ENCODE results near the gene FBH1.
"Not testable (repeated sequence)": the region's sequence is repeated elsewhere in the genome, so short reads cannot be mapped to it uniquely, and the experiment has no call there.

FBH1 gene

GRCh38 chr10:5889624-5890451, at the start of gene FBH1, which contains the start of gene ANKRD16:
Gene FBH1, plus strand, starts transcription at chr10:5890243. Its CDS starts 103 bp downstream, at chr10:5890346.
Gene ANKRD16, minus strand, starts transcription at chr10:5889893. Its CDS starts 539 bp downstream, at chr10:5889354.
- DNase-seq, result peak; percentile 82

- no peak for DNase-seq
Observed at GRCh38 chr10:5840314-5841307, 49.4 kb upstream of the FBH1 start.

GRCh38 chr10:5841965-5842364, 48.1 kb upstream of the FBH1 start:
- DNase-seq, result no peak

- DNase-seq, result no peak
Observed at GRCh38 chr10:5843686-5844344, 46.2 kb upstream of the FBH1 start.

GRCh38 chr10:5844345-5845055, 45.5 kb upstream of the FBH1 start:
- DNase-seq, result no peak

- DNase-seq, result not testable (repeated sequence)
Observed at GRCh38 chr10:5846667-5847066, 43.4 kb upstream of the FBH1 start.

- DNase-seq, result no peak
Observed at GRCh38 chr10:5854131-5854475, 35.9 kb upstream of the FBH1 start.

GRCh38 chr10:5855979-5856700, 33.9 kb upstream of the FBH1 start:
- DNase-seq, result no peak

- no peak for DNase-seq
Observed at GRCh38 chr10:5856701-5857004, 33.4 kb upstream of the FBH1 start.

- DNase-seq, result no peak
Observed at GRCh38 chr10:5858811-5859210, 31.2 kb upstream of the FBH1 start.

GRCh38 chr10:5860066-5860465, 30.0 kb upstream of the FBH1 start:
- DNase-seq, result no peak

- DNase-seq, result no peak
Observed at GRCh38 chr10:5862360-5862961, 27.6 kb upstream of the FBH1 start.

- not testable (repeated sequence) for DNase-seq
Observed at GRCh38 chr10:5862981-5863685, 26.9 kb upstream of the FBH1 start.

GRCh38 chr10:5866451-5867081, 23.5 kb upstream of the FBH1 start:
- DNase-seq, result not testable (repeated sequence)

- not testable (repeated sequence) for DNase-seq
Observed at GRCh38 chr10:5867091-5867615, 22.9 kb upstream of the FBH1 start.

- DNase-seq, result not testable (repeated sequence)
Observed at GRCh38 chr10:5868383-5868782, 21.7 kb upstream of the FBH1 start.

- no peak for DNase-seq
Observed at GRCh38 chr10:5869156-5869555, 20.9 kb upstream of the FBH1 start.

GRCh38 chr10:5871596-5871995, 18.4 kb upstream of the FBH1 start:
- no peak for DNase-seq

- DNase-seq, result peak; percentile 61
Observed at GRCh38 chr10:5873515-5873995, 16.5 kb upstream of the FBH1 start.
